Activated naive CD4-positive, alpha-beta T cell treated with anti-CD3 and anti-CD28 coated beads, Interleukin-2, amount 50 U/mL, for 24 hours (primary cell): ENCODE measurements around the gene MEG3.

ENCODE experiments used
- H3K27ac Mint-ChIP-seq: one replicate; pipeline ENCODE4 v1.8.0; 2021; ENCODE audit warnings: mild to moderate bottlenecking, mixed read lengths
- H3K27me3 Mint-ChIP-seq: one replicate; pipeline ENCODE4 v1.8.0; 2021; ENCODE audit warnings: mixed read lengths
- H3K36me3 Mint-ChIP-seq: one replicate; pipeline ENCODE4 v1.8.0; 2021; ENCODE audit warnings: mixed read lengths
- H3K4me1 Mint-ChIP-seq: one replicate; pipeline ENCODE4 v1.8.0; 2021; ENCODE audit warnings: mixed read lengths
- H3K4me3 Mint-ChIP-seq: one replicate; pipeline ENCODE4 v1.8.0; 2021; ENCODE audit warnings: mild to moderate bottlenecking, mixed read lengths
- H3K9me3 Mint-ChIP-seq: one replicate; pipeline ENCODE4 v1.8.0; 2021; ENCODE audit warnings: mixed read lengths

The MEG3 gene

DNA sequence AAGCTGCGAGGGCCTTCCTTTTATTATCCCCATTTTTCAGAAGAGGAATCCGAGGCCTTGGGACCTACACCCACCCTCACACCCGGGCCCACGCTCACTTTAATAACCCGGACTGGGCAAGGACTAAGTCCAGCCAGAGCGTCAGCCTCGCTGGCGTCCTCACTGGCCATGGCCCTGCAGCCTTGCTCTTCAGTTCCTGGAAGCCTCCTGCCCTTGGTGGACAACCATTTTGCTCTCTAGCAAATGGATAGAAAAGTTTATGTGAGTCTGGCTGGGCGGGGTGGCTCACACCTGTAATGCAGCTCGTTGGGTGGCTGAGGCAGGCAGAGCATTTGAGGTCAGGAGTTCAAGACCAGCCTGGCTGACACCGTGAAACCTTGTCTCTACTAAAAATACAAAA is 67.8 kb downstream of the MEG3 start:
- peaks cover 15% of the 10 kb centered on the region for H3K27me3 Mint-ChIP-seq
- H3K4me1 Mint-ChIP-seq, result no peaks in the 10 kb centered on the region
- no peak overlapping the region for H3K4me3 Mint-ChIP-seq
- no peaks in the 10 kb centered on the region for H3K36me3 Mint-ChIP-seq
- H3K9me3 Mint-ChIP-seq, result no peaks in the 10 kb centered on the region
- no peak overlapping the region for H3K27ac Mint-ChIP-seq

GRCh38 chr14:100894416-100894815 is 68.5 kb downstream of the MEG3 start:
- H3K27me3 Mint-ChIP-seq, result peaks cover 17% of the 10 kb centered on the region
- H3K9me3 Mint-ChIP-seq, result no peaks in the 10 kb centered on the region
- H3K4me3 Mint-ChIP-seq, result no peak overlapping the region
- no peak overlapping the region for H3K27ac Mint-ChIP-seq
- no peaks in the 10 kb centered on the region for H3K4me1 Mint-ChIP-seq
- H3K36me3 Mint-ChIP-seq, result no peaks in the 10 kb centered on the region

DNA sequence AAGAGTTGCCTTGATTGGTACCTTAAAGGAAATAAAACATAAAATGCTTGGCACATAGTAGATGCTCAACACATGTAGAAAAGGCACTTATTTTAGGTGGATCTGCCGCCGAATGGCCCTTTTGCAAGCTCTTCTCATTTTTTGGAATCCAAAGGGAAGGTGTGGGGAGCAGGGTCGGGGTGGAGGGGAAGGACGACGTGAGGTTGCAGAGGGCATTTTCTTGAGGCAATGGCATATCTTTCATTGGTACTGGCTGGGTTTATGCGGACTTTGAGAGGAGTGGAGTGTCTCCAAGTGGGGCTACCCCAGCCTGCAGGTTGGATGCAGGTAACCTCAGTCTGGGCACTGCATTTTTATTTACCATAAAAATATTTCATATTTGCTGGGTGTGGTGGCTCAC is 69.5 kb downstream of the MEG3 start:
- no peaks in the 10 kb centered on the region for H3K9me3 Mint-ChIP-seq
- H3K27ac Mint-ChIP-seq, result no peak overlapping the region
- H3K4me3 Mint-ChIP-seq, result no peak overlapping the region
- no peaks in the 10 kb centered on the region for H3K4me1 Mint-ChIP-seq
- H3K36me3 Mint-ChIP-seq, result no peaks in the 10 kb centered on the region
- H3K27me3 Mint-ChIP-seq, result peaks cover 21% of the 10 kb centered on the region

DNA sequence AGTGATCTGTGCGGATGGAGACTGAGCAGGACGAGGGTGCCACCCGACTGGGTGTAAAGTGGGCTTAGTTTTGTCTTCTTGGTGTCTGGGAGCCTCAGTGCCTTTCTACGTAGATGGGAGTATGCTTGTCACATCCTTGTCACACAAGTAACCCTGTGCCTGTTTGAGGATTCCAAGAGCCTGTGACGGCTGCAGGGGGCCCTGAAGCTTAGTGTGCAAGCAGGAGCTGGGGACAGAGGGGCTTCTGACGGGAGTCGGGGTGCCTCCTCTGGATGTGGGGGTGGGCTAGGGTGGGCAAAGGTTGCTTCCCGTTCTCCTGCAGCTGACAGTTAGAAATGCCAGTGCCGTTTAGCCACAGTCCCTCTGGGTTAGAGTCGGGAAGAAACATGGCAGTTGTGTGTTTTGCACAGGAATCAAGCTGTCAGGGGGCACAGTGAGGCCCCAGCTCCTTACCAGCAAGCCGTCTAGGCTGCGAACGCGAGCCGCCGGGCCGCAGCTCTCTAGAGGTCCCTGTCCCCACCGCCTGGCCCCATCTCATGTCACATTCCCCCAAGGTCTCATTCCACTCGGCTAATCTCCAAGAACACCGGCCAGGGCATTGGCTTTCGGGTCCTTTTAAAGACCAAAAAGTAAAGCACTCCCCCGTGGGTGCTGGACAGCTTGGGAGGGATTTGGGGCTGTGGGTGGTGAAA is 70.6 kb downstream of the MEG3 start:
- no peak overlapping the region for H3K4me3 Mint-ChIP-seq
- H3K27me3 Mint-ChIP-seq, result peaks cover 24% of the 10 kb centered on the region
- H3K36me3 Mint-ChIP-seq, result no peaks in the 10 kb centered on the region
- H3K9me3 Mint-ChIP-seq, result no peaks in the 10 kb centered on the region
- H3K4me1 Mint-ChIP-seq, result no peaks in the 10 kb centered on the region
- H3K27ac Mint-ChIP-seq, result no peak overlapping the region

- H3K4me3 Mint-ChIP-seq, result no peak overlapping the region
- H3K4me1 Mint-ChIP-seq, result no peaks in the 10 kb centered on the region
- H3K27ac Mint-ChIP-seq, result no peak overlapping the region
- peaks cover 33% of the 10 kb centered on the region for H3K27me3 Mint-ChIP-seq
- no peaks in the 10 kb centered on the region for H3K36me3 Mint-ChIP-seq
- H3K9me3 Mint-ChIP-seq, result no peaks in the 10 kb centered on the region
Observed at GRCh38 chr14:100898465-100898864, 72.5 kb downstream of the MEG3 start.

GRCh38 chr14:100898935-100899883 is 73.3 kb downstream of the MEG3 start:
- Mint-ChIP-seq H3K4me1 (no peaks in the 10 kb centered on the region), H3K4me3 (no peak overlapping the region), H3K27me3 (peaks cover 35% of the 10 kb centered on the region), H3K36me3 (no peaks in the 10 kb centered on the region), H3K27ac (peak overlapping the region; percentile 30), H3K9me3 (no peaks in the 10 kb centered on the region)

GRCh38 chr14:100899884-100900771 is 74.2 kb downstream of the MEG3 start:
- no peak overlapping the region for H3K4me3 Mint-ChIP-seq

GRCh38 chr14:100900837-100901390 is 75.0 kb downstream of the MEG3 start:
- no peak overlapping the region for H3K27ac Mint-ChIP-seq
- no peaks in the 10 kb centered on the region for H3K4me1 Mint-ChIP-seq
- no peak overlapping the region for H3K4me3 Mint-ChIP-seq
- H3K36me3 Mint-ChIP-seq, result no peaks in the 10 kb centered on the region
- peaks cover 35% of the 10 kb centered on the region for H3K27me3 Mint-ChIP-seq
- no peaks in the 10 kb centered on the region for H3K9me3 Mint-ChIP-seq

More at GRCh38 chr14:100899884-100900771, 74.2 kb downstream of the MEG3 start:
- Mint-ChIP-seq H3K9me3 (no peaks in the 10 kb centered on the region), H3K27ac (peak overlapping the region; percentile 30), H3K4me1 (no peaks in the 10 kb centered on the region), H3K36me3 (no peaks in the 10 kb centered on the region), H3K27me3 (peaks cover 33% of the 10 kb centered on the region)

DNA sequence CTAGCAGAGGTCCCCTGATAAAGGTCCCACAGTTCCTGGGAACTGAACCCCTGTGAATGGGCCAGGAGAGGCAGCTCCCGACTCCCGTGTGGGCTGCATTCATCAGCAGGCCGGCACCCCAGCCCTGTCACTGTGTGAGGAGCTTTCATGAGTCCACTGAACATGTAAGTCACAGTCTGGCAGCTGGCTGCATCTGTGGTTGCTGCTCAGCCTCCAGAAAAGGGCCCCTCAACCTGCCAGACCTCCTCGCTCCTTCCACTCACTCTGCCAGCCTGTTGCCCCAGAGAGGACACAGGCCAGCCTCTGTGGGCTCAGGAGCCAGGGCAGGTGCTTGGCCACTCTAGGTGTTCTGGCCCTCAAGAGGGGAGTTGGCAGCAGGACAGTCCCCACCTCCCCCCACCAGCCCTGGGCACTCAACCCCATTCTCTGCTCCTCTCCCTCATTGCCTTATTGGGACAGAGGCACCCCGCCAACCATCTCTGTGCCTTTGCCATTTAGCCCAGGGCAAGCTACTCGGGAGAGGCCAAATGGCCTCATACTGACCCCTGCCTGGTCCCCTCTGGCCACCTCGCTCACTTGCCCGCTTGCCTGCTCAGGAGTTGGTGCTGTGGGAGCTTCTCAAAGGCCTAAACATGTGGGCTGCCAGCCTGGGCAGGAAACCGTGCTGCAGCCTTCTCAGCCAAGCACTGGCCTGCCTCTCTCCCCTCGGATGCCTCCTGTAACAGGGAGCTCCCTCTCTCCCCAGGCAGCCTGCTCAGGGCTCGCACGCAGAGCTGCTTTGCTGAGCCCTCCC is 75.7 kb downstream of the MEG3 start:
- peaks cover 31% of the 10 kb centered on the region for H3K27me3 Mint-ChIP-seq
- no peak overlapping the region for H3K27ac Mint-ChIP-seq
- H3K36me3 Mint-ChIP-seq, result no peaks in the 10 kb centered on the region
- no peaks in the 10 kb centered on the region for H3K9me3 Mint-ChIP-seq
- H3K4me1 Mint-ChIP-seq, result no peaks in the 10 kb centered on the region
- no peak overlapping the region for H3K4me3 Mint-ChIP-seq

GRCh38 chr14:100902295-100903133 is 76.6 kb downstream of the MEG3 start:
- no peak overlapping the region for H3K4me3 Mint-ChIP-seq
- H3K27me3 Mint-ChIP-seq, result peaks cover 29% of the 10 kb centered on the region
- H3K27ac Mint-ChIP-seq, result no peak overlapping the region
- no peaks in the 10 kb centered on the region for H3K4me1 Mint-ChIP-seq
- no peaks in the 10 kb centered on the region for H3K36me3 Mint-ChIP-seq
- H3K9me3 Mint-ChIP-seq, result no peaks in the 10 kb centered on the region

DNA sequence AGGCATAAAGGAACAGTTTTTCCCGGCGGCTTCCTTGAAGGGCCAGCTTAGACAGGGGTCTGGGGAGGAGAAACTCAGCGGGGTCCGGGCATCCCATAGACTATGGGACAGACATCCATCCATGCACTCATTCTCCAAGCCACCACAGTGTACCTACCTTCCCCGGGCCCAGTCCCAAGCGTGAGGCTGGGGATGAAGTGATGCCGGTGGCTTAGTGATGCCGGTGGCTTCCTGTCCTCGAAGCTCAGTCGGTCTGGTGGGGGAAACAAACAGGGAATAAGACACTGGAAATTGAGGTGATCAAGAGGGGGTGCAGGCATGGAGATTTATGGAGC is 77.2 kb downstream of the MEG3 start:
- Mint-ChIP-seq H3K9me3 (no peaks in the 10 kb centered on the region), H3K27me3 (peaks cover 29% of the 10 kb centered on the region), H3K4me3 (no peak overlapping the region)

DNA sequence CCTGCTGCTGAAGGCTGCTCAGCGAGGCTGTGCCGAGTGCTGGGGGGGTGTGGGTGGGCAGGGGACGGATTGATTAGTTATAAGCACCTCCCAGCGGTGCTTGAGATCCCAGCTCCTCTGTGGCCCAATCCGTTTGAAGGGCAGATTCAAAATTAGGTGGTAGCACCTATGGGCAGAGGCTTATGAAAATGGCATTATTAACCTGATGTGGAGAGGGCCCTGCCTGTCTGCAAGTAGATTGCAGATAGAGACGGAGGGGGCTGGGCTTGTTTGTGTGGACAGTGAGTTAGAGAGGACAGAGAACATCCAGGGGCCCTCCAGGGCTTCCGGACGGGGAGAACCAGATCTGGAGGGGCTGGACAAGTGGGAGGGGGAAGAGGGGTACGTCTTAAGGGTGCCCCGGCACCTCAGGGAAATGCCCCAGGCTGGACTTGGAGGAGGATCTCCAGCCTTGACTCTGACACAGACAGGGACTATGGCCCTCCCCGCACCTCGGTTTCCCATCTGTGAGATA is 77.8 kb downstream of the MEG3 start, which contains the start of gene RTL1:
TSS of gene RTL1 (minus strand) at position 51 of the 514 bp plus-strand sequence. CDS start 18,934 bp downstream, outside the sequence.
- peaks cover 29% of the 10 kb centered on the region for H3K27me3 Mint-ChIP-seq
- H3K4me1 Mint-ChIP-seq, result no peaks in the 10 kb centered on the region
- no peak within 1 kb of the TSS for H3K27ac Mint-ChIP-seq
- H3K9me3 Mint-ChIP-seq, result no peaks in the 10 kb centered on the region
- no peak within 1 kb of the TSS for H3K4me3 Mint-ChIP-seq
- H3K36me3 Mint-ChIP-seq, result no peaks in the 10 kb centered on the region

More for the DNA sequence above, 77.2 kb downstream of the MEG3 start:
- no peak overlapping the region for H3K27ac Mint-ChIP-seq
- H3K36me3 Mint-ChIP-seq, result no peaks in the 10 kb centered on the region
- no peaks in the 10 kb centered on the region for H3K4me1 Mint-ChIP-seq

DNA sequence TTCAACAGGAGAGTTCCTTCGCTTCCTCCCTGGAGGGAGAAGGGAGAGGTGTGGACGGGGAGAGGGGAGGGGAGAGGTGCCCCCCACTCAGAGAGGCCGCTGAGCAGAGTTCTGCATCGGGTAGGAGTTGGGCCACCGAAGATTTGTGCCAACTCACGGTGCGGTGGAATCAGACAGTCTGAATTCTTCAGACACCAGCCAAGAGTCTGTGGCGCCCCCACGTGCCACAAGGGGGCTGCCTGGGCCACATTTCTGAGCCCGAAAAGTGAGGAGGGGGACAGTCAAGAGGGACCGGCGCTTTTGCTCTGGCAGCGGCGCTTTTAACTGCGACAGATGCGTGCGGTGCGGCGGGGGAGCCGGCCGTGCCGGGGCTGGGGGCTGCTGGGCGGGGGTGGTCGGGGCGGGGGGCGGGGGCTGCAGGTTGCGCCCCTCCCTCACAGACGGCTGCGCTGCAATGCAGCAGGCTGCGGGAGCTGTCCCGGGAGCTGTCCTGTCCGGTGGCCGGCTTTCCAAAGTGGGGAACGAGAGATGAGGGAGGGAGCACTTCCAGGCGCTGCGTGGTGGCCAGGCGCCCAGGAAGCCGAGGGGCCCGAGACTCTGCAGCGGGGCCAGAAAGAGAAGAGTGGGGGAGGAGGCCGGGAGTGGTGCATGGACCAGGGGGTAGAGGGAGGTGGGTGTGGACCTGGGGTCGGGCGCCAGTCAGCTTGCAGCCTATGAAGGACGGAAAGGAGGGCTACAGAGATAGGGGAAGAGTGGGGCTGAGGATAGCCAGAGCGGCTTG is 78.6 kb downstream of the MEG3 start:
- no peaks in the 10 kb centered on the region for H3K4me1 Mint-ChIP-seq
- H3K9me3 Mint-ChIP-seq, result no peaks in the 10 kb centered on the region
- H3K27ac Mint-ChIP-seq, result no peak overlapping the region
- no peak overlapping the region for H3K4me3 Mint-ChIP-seq
- no peaks in the 10 kb centered on the region for H3K36me3 Mint-ChIP-seq
- H3K27me3 Mint-ChIP-seq, result peaks cover 26% of the 10 kb centered on the region
